ENCODE results near the gene TMEM223.

Gene TMEM223

GRCh38 chr11:62810748-62811147 lies 18.9 kb upstream of the TMEM223 start:
- Mint-ChIP-seq H3K9me3 (no peaks in the 10 kb centered on the region), H3K4me3 (no peak overlapping the region), H3K27ac (peak overlapping the region; percentile 1), H3K4me1 (ENCODE audit: low read depth) (peaks cover 14% of the 10 kb centered on the region), H3K36me3 (ENCODE audit: low read depth) (peaks cover 16% of the 10 kb centered on the region), H3K27me3 (no peaks in the 10 kb centered on the region)
- no peak for DNase-seq

GRCh38 chr11:62806611-62807121 lies 14.9 kb upstream of the TMEM223 start:
- peaks cover 41% of the 10 kb centered on the region for H3K4me1 Mint-ChIP-seq (ENCODE audit: low read depth)
- DNase-seq = no peak
- H3K27ac Mint-ChIP-seq = peak overlapping the region; percentile 99
- H3K9me3 Mint-ChIP-seq = no peaks in the 10 kb centered on the region
- H3K27me3 Mint-ChIP-seq = no peaks in the 10 kb centered on the region
- H3K4me3 Mint-ChIP-seq = peak overlapping the region; percentile 100
- peaks cover 44% of the 10 kb centered on the region for H3K36me3 Mint-ChIP-seq (ENCODE audit: low read depth)

GRCh38 chr11:62805961-62806441 lies 14.2 kb upstream of the TMEM223 start:
- Mint-ChIP-seq H3K27me3 (no peaks in the 10 kb centered on the region), H3K9me3 (no peaks in the 10 kb centered on the region), H3K4me1 (ENCODE audit: low read depth) (peaks cover 47% of the 10 kb centered on the region), H3K27ac (peak overlapping the region; percentile 99), H3K36me3 (ENCODE audit: low read depth) (peaks cover 51% of the 10 kb centered on the region), H3K4me3 (peak overlapping the region; percentile 100)
- peak; percentile 58 for DNase-seq

GRCh38 chr11:62805076-62805892 lies 13.5 kb upstream of the TMEM223 start, which contains the start of gene NXF1:
Gene NXF1, minus strand, starts transcription at chr11:62805440. Its CDS starts 84 bp downstream, at chr11:62805356.
- DNase-seq = peak; percentile 98
- peaks cover 57% of the 10 kb centered on the region for H3K36me3 Mint-ChIP-seq (ENCODE audit: low read depth)
- peak within 1 kb of the TSS; percentile 99 for H3K27ac Mint-ChIP-seq
- peaks cover 49% of the 10 kb centered on the region for H3K4me1 Mint-ChIP-seq (ENCODE audit: low read depth)
- H3K27me3 Mint-ChIP-seq = no peaks in the 10 kb centered on the region
- no peaks in the 10 kb centered on the region for H3K9me3 Mint-ChIP-seq
- peak within 1 kb of the TSS; percentile 100 for H3K4me3 Mint-ChIP-seq

- no peaks in the 10 kb centered on the region for H3K27me3 Mint-ChIP-seq
- no peak for DNase-seq
- H3K4me3 Mint-ChIP-seq = peak overlapping the region; percentile 100
- peaks cover 65% of the 10 kb centered on the region for H3K36me3 Mint-ChIP-seq (ENCODE audit: low read depth)
- no peaks in the 10 kb centered on the region for H3K9me3 Mint-ChIP-seq
- peak overlapping the region; percentile 99 for H3K27ac Mint-ChIP-seq
- peaks cover 51% of the 10 kb centered on the region for H3K4me1 Mint-ChIP-seq (ENCODE audit: low read depth)
These were observed 12.7 kb upstream of the TMEM223 start for GRCh38 chr11:62804310-62805075.

- no peak for DNase-seq
- Mint-ChIP-seq H3K4me3 (no peak overlapping the region), H3K4me1 (ENCODE audit: low read depth) (peaks cover 39% of the 10 kb centered on the region), H3K27me3 (no peaks in the 10 kb centered on the region), H3K27ac (peak overlapping the region; percentile 83), H3K36me3 (ENCODE audit: low read depth) (peaks cover 95% of the 10 kb centered on the region), H3K9me3 (no peaks in the 10 kb centered on the region)
These were observed 9.3 kb upstream of the TMEM223 start for GRCh38 chr11:62801071-62801470.

- H3K9me3 Mint-ChIP-seq = no peaks in the 10 kb centered on the region
- H3K27ac Mint-ChIP-seq = peak overlapping the region; percentile 78
- H3K4me1 Mint-ChIP-seq (ENCODE audit: low read depth) = peaks cover 33% of the 10 kb centered on the region
- no peak for DNase-seq
- H3K27me3 Mint-ChIP-seq = no peaks in the 10 kb centered on the region
- H3K4me3 Mint-ChIP-seq = no peak overlapping the region
- H3K36me3 Mint-ChIP-seq (ENCODE audit: low read depth) = peaks cover 98% of the 10 kb centered on the region
These were observed 7.7 kb upstream of the TMEM223 start for GRCh38 chr11:62799486-62799885.

GRCh38 chr11:62796281-62796680 lies 4.5 kb upstream of the TMEM223 start:
- Mint-ChIP-seq H3K4me1 (ENCODE audit: low read depth) (peaks cover 20% of the 10 kb centered on the region), H3K4me3 (no peak overlapping the region), H3K9me3 (no peaks in the 10 kb centered on the region), H3K36me3 (ENCODE audit: low read depth) (peaks cover 96% of the 10 kb centered on the region), H3K27ac (peak overlapping the region; percentile 80), H3K27me3 (no peaks in the 10 kb centered on the region)
- DNase-seq = no peak

- H3K36me3 Mint-ChIP-seq (ENCODE audit: low read depth) = peaks cover 97% of the 10 kb centered on the region
- H3K4me1 Mint-ChIP-seq (ENCODE audit: low read depth) = peaks cover 30% of the 10 kb centered on the region
- H3K27me3 Mint-ChIP-seq = no peaks in the 10 kb centered on the region
- H3K27ac Mint-ChIP-seq = peak overlapping the region; percentile 80
- H3K4me3 Mint-ChIP-seq = no peak overlapping the region
- DNase-seq = no peak
- H3K9me3 Mint-ChIP-seq = no peaks in the 10 kb centered on the region
These were observed 2.5 kb upstream of the TMEM223 start for GRCh38 chr11:62794201-62794775.

GRCh38 chr11:62792202-62792575 lies 383 bp upstream of the TMEM223 start:
- DNase-seq = no peak
- Mint-ChIP-seq H3K27ac (peak overlapping the region; percentile 96), H3K4me3 (peak overlapping the region; percentile 91), H3K4me1 (ENCODE audit: low read depth) (peaks cover 44% of the 10 kb centered on the region), H3K9me3 (no peaks in the 10 kb centered on the region), H3K27me3 (no peaks in the 10 kb centered on the region), H3K36me3 (ENCODE audit: low read depth) (peaks cover 95% of the 10 kb centered on the region)

GRCh38 chr11:62789576-62789975 lies 2.2 kb downstream of the TMEM223 start:
- H3K4me1 Mint-ChIP-seq (ENCODE audit: low read depth) = peaks cover 54% of the 10 kb centered on the region
- H3K36me3 Mint-ChIP-seq (ENCODE audit: low read depth) = peaks cover 89% of the 10 kb centered on the region
- peak overlapping the region; percentile 96 for H3K27ac Mint-ChIP-seq
- H3K27me3 Mint-ChIP-seq = no peaks in the 10 kb centered on the region
- H3K9me3 Mint-ChIP-seq = no peaks in the 10 kb centered on the region
- H3K4me3 Mint-ChIP-seq = peak overlapping the region; percentile 91
- no peak for DNase-seq

GRCh38 chr11:62788991-62789390 lies 2.8 kb downstream of the TMEM223 start:
- H3K4me3 Mint-ChIP-seq = peak overlapping the region; percentile 91
- peaks cover 51% of the 10 kb centered on the region for H3K4me1 Mint-ChIP-seq (ENCODE audit: low read depth)
- H3K9me3 Mint-ChIP-seq = no peaks in the 10 kb centered on the region
- H3K27me3 Mint-ChIP-seq = no peaks in the 10 kb centered on the region
- peaks cover 86% of the 10 kb centered on the region for H3K36me3 Mint-ChIP-seq (ENCODE audit: low read depth)
- H3K27ac Mint-ChIP-seq = peak overlapping the region; percentile 96
- no peak for DNase-seq

GRCh38 chr11:62787005-62787759 lies 4.6 kb downstream of the TMEM223 start, which contains the start of gene TMEM179B:
Gene TMEM179B, plus strand, starts transcription at chr11:62787402. Its CDS starts 30 bp downstream, at chr11:62787432.
- peak within 1 kb of the TSS; percentile 91 for H3K4me3 Mint-ChIP-seq
- DNase-seq = peak; percentile 97
- peaks cover 44% of the 10 kb centered on the region for H3K4me1 Mint-ChIP-seq (ENCODE audit: low read depth)
- H3K27ac Mint-ChIP-seq = peak within 1 kb of the TSS; percentile 96
- H3K27me3 Mint-ChIP-seq = no peaks in the 10 kb centered on the region
- no peaks in the 10 kb centered on the region for H3K9me3 Mint-ChIP-seq
- peaks cover 89% of the 10 kb centered on the region for H3K36me3 Mint-ChIP-seq (ENCODE audit: low read depth)

Data from activated T-cell treated with anti-CD3 and anti-CD28 coated beads, Interleukin-2, amount 50 U/mL, for 24 hours (primary cell).